Measurements from ENCODE around the gene SLC25A14. TPM values are rescaled to one million over a fixed set of nuclear protein-coding genes. Genes with fewer than 3 reads are reported as not detected.

Gene SLC25A14
- total RNA-seq, 2 donors from 2014 or later, result 14.1 to 16.4 TPM

GRCh38 chrX:130395341-130395740 is 55.6 kb downstream of the SLC25A14 start:
- 80 to 100% methylated on average over 2 to 7 of the region's 7 CpGs for WGBS, 2 experiments (ENCODE audit: insufficient coverage in 1 of 2, insufficient read length in 1 of 2)
- Mint-ChIP-seq H3K4me1 (no peaks in the 10 kb centered on the region), H3K27me3 (ENCODE audit: insufficient read depth) (peaks cover 35% of the 10 kb centered on the region), H3K36me3 (ENCODE audit: low read depth) (no peaks in the 10 kb centered on the region), H3K9me3 (peaks cover 13% of the 10 kb centered on the region), H3K27ac (no peak overlapping the region), H3K4me3 (no peak overlapping the region)
- H3K4me1 ChIP-seq (ENCODE audit: control insufficient read depth, insufficient read depth, low read length), result no peaks in the 10 kb centered on the region
- H3K4me3 ChIP-seq (ENCODE audit: low read length), result no peak overlapping the region
- no peak for DNase-seq
- H3K9me3 ChIP-seq (ENCODE audit: control insufficient read depth, low read length), result no peaks in the 10 kb centered on the region
- no peak for TF ChIP-seq CTCF (conservative IDR thresholded peaks at IDR 0.05)
- H3K27ac ChIP-seq (ENCODE audit: low read depth, low read length), result no peak overlapping the region
- no peak overlapping the region for H3K9ac ChIP-seq (ENCODE audit: extremely low read depth, low read length, poor library complexity, severe bottlenecking)
- peaks cover 35% of the 10 kb centered on the region for H3K27me3 ChIP-seq (ENCODE audit: control insufficient read depth, insufficient read depth, low read length, poor library complexity, severe bottlenecking)
- no peaks in the 10 kb centered on the region for H3K36me3 ChIP-seq (ENCODE audit: control insufficient read depth, insufficient read depth, low read length)

- Mint-ChIP-seq H3K9me3 (peaks cover 15% of the 10 kb centered on the region), H3K4me1 (no peaks in the 10 kb centered on the region), H3K27me3 (ENCODE audit: insufficient read depth) (peaks cover 30% of the 10 kb centered on the region)
These were observed 61.9 kb downstream of the SLC25A14 start, which contains the start of gene RBMX2 for GRCh38 chrX:130401415-130402207. Gene RBMX2 (plus strand): TSS chrX:130401987. CDS start chrX:130402033, 46 bp downstream.

GRCh38 chrX:130402208-130402684 is 62.5 kb downstream of the SLC25A14 start:
- Histone ChIP-seq H3K27me3 (ENCODE audit: control insufficient read depth, insufficient read depth, low read length, poor library complexity, severe bottlenecking) (peaks cover 21% of the 10 kb centered on the region), H3K4me3 (ENCODE audit: low read length) (peak overlapping the region; percentile 96), H3K9me3 (ENCODE audit: control insufficient read depth, low read length) (no peaks in the 10 kb centered on the region), H3K27ac (ENCODE audit: low read depth, low read length) (no peak overlapping the region), H3K4me1 (ENCODE audit: control insufficient read depth, insufficient read depth, low read length) (no peaks in the 10 kb centered on the region), H3K36me3 (ENCODE audit: control insufficient read depth, insufficient read depth, low read length) (peaks cover 10% of the 10 kb centered on the region), H3K9ac (ENCODE audit: extremely low read depth, low read length, poor library complexity, severe bottlenecking) (peak overlapping the region; percentile 42)
- Mint-ChIP-seq H3K27ac (peak overlapping the region; percentile 8), H3K4me1 (no peaks in the 10 kb centered on the region), H3K4me3 (peak overlapping the region; percentile 71), H3K9me3 (peaks cover 15% of the 10 kb centered on the region), H3K36me3 (ENCODE audit: low read depth) (peaks cover 20% of the 10 kb centered on the region), H3K27me3 (ENCODE audit: insufficient read depth) (peaks cover 26% of the 10 kb centered on the region)
- 0 to 3% methylated on average over 6 to 13 of the region's 13 CpGs for WGBS, 2 experiments (ENCODE audit: insufficient coverage in 1 of 2, insufficient read length in 1 of 2)
- no peak for TF ChIP-seq CTCF (conservative IDR thresholded peaks at IDR 0.05)
- no peak for DNase-seq

More at GRCh38 chrX:130401415-130402207, 61.9 kb downstream of the SLC25A14 start, which contains the start of gene RBMX2:
- TF ChIP-seq CTCF (conservative IDR thresholded peaks at IDR 0.05), result no peak
- DNase-seq, result peak; percentile 87
- peaks cover 20% of the 10 kb centered on the region for H3K36me3 Mint-ChIP-seq (ENCODE audit: low read depth)
- Histone ChIP-seq H3K4me1 (ENCODE audit: control insufficient read depth, insufficient read depth, low read length) (no peaks in the 10 kb centered on the region), H3K9me3 (ENCODE audit: control insufficient read depth, low read length) (no peaks in the 10 kb centered on the region), H3K36me3 (ENCODE audit: control insufficient read depth, insufficient read depth, low read length) (peaks cover 10% of the 10 kb centered on the region), H3K27ac (ENCODE audit: low read depth, low read length) (no peak within 1 kb of the TSS), H3K4me3 (ENCODE audit: low read length) (peak within 1 kb of the TSS; percentile 96), H3K9ac (ENCODE audit: extremely low read depth, low read length, poor library complexity, severe bottlenecking) (peak within 1 kb of the TSS; percentile 53), H3K27me3 (ENCODE audit: control insufficient read depth, insufficient read depth, low read length, poor library complexity, severe bottlenecking) (peaks cover 27% of the 10 kb centered on the region)
- WGBS, 2 experiments (ENCODE audit: insufficient coverage in 1 of 2, insufficient read length in 1 of 2), result 2% methylated on average over 47 of the region's 47 CpGs; no CpG with 5 or more reads in 1 of the 2 experiments
- H3K4me3 Mint-ChIP-seq, result peak within 1 kb of the TSS; percentile 71
- peak within 1 kb of the TSS; percentile 95 for H3K27ac Mint-ChIP-seq
